ENCODE measurements around the gene PHLDB3. TPM values are rescaled to one million over a fixed set of nuclear protein-coding genes. Genes with fewer than 3 reads are reported as not detected.

PHLDB3 gene
- total and polyA plus RNA-seq, 2 experiments from 2014 or later, result 22.2 to 23.4 TPM

DNA sequence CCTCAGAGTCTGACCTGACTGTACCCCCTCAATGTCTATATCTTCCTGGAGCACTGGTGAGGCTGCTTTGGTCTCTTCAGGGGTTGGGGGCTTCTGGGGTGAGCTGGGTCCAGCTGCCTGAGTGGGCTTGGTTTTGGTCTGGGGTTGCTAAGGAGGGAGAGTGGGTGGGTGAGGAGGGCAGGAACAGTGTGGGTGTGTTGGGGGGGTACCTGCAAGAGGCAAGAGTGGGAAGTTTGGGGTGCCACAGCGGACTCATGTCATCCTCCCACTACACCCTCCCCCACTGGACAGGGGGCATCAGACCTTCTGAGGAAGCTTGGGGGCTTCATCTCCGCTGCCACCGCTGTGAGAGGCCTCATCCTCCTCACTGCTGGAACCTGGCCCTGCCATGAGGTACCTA lies 42.0 kb upstream of the PHLDB3 start:
- H4K20me1 ChIP-seq (ENCODE audit: insufficient read depth, poor library complexity, severe bottlenecking), result no peaks in the 10 kb centered on the region
- H3K4me2 ChIP-seq, result no peak overlapping the region
- H3K9me2 ChIP-seq (replicated peaks; ENCODE audit: insufficient read depth), result no peaks in the 10 kb centered on the region
- WGBS (ENCODE audit: low lambda C conversion rate, missing lambda C conversion rate), result 100% methylated on average over 3 of the region's 3 CpGs
- H3K36me3 ChIP-seq (replicated peaks; ENCODE audit: insufficient read depth, low read depth), result no peaks in the 10 kb centered on the region
- H3K4me1 ChIP-seq (ENCODE audit: insufficient read depth), result no peaks in the 10 kb centered on the region
- TF ChIP-seq EZH2phosphoT487 (IDR thresholded peaks at IDR 0.05; ENCODE audit: low read depth, severe bottlenecking, unreplicated experiment) (no peak), CTCF (IDR thresholded peaks at IDR 0.05; ENCODE audit: poor library complexity) (no peak), EZH2 (IDR thresholded peaks at IDR 0.05; ENCODE audit: borderline replicate concordance) (no peak)
- no peaks in the 10 kb centered on the region for H3K9me3 ChIP-seq (ENCODE audit: low read depth)
- no peak overlapping the region for H2AFZ ChIP-seq
- no peak overlapping the region for H3K4me3 ChIP-seq
- H3K79me2 ChIP-seq, result no peaks in the 10 kb centered on the region
- no peaks in the 10 kb centered on the region for H3K27me3 ChIP-seq
- H3K27ac ChIP-seq, result no peak overlapping the region
- no peak for DNase-seq (ENCODE audit: low spot score)

DNA sequence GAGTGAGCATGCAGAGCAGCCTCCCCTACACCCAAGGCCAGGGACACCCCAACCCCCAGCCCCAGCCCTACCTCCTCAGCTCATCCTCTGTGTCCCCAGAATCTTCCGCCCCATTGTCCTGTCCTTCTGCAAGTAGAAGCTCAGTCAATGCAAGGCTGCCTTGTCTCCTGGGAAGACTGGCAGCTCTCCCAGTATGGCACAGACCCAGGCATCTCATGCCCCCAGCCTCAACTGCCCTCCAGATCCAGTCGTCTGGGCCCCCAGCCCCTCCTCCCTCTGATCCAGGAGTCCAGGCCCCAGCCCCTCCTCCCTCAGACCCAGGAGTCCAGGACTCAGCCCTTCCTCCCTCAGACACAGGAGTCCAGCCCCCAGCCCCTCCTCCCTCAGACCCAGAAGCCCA lies 41.4 kb upstream of the PHLDB3 start:
- WGBS (ENCODE audit: low lambda C conversion rate, missing lambda C conversion rate), result 100% methylated on average over 1 of the region's 2 CpGs
- no peak overlapping the region for H3K27ac ChIP-seq
- no peaks in the 10 kb centered on the region for H3K9me2 ChIP-seq (replicated peaks; ENCODE audit: insufficient read depth)
- no peaks in the 10 kb centered on the region for H3K27me3 ChIP-seq
- no peak overlapping the region for H3K4me2 ChIP-seq
- H4K20me1 ChIP-seq (ENCODE audit: insufficient read depth, poor library complexity, severe bottlenecking), result no peaks in the 10 kb centered on the region
- no peaks in the 10 kb centered on the region for H3K4me1 ChIP-seq (ENCODE audit: insufficient read depth)
- no peak overlapping the region for H2AFZ ChIP-seq
- no peaks in the 10 kb centered on the region for H3K9me3 ChIP-seq (ENCODE audit: low read depth)
- no peak overlapping the region for H3K4me3 ChIP-seq
- TF ChIP-seq EZH2phosphoT487 (IDR thresholded peaks at IDR 0.05; ENCODE audit: low read depth, severe bottlenecking, unreplicated experiment) (no peak), CTCF (IDR thresholded peaks at IDR 0.05; ENCODE audit: poor library complexity) (no peak), EZH2 (IDR thresholded peaks at IDR 0.05; ENCODE audit: borderline replicate concordance) (no peak)
- H3K79me2 ChIP-seq, result no peaks in the 10 kb centered on the region
- DNase-seq (ENCODE audit: low spot score), result no peak
- H3K36me3 ChIP-seq (replicated peaks; ENCODE audit: insufficient read depth, low read depth), result no peaks in the 10 kb centered on the region

- Histone ChIP-seq H3K4me3 (no peak overlapping the region), H3K36me3 (replicated peaks; ENCODE audit: insufficient read depth, low read depth) (no peaks in the 10 kb centered on the region), H3K4me1 (ENCODE audit: insufficient read depth) (no peaks in the 10 kb centered on the region), H3K9me3 (ENCODE audit: low read depth) (no peaks in the 10 kb centered on the region), H3K79me2 (no peaks in the 10 kb centered on the region), H3K9me2 (replicated peaks; ENCODE audit: insufficient read depth) (no peaks in the 10 kb centered on the region), H4K20me1 (ENCODE audit: insufficient read depth, poor library complexity, severe bottlenecking) (no peaks in the 10 kb centered on the region), H3K4me2 (no peak overlapping the region), H3K27ac (no peak overlapping the region), H3K27me3 (no peaks in the 10 kb centered on the region), H2AFZ (no peak overlapping the region)
- DNase-seq (ENCODE audit: low spot score), result no peak
- TF ChIP-seq CTCF (IDR thresholded peaks at IDR 0.05; ENCODE audit: poor library complexity) (no peak), EZH2phosphoT487 (IDR thresholded peaks at IDR 0.05; ENCODE audit: low read depth, severe bottlenecking, unreplicated experiment) (no peak)
- 93% methylated on average over 5 of the region's 5 CpGs for WGBS (ENCODE audit: low lambda C conversion rate, missing lambda C conversion rate)
These were observed 40.7 kb upstream of the PHLDB3 start for GRCh38 chr19:43545276-43545675.

GRCh38 chr19:43544077-43544476 lies 39.5 kb upstream of the PHLDB3 start:
- Histone ChIP-seq H3K9me2 (replicated peaks; ENCODE audit: insufficient read depth) (no peaks in the 10 kb centered on the region), H2AFZ (no peak overlapping the region), H3K27me3 (no peaks in the 10 kb centered on the region), H3K9me3 (ENCODE audit: low read depth) (no peaks in the 10 kb centered on the region), H4K20me1 (ENCODE audit: insufficient read depth, poor library complexity, severe bottlenecking) (no peaks in the 10 kb centered on the region), H3K4me3 (no peak overlapping the region), H3K79me2 (no peaks in the 10 kb centered on the region), H3K36me3 (replicated peaks; ENCODE audit: insufficient read depth, low read depth) (peaks cover 4% of the 10 kb centered on the region), H3K27ac (no peak overlapping the region), H3K4me1 (ENCODE audit: insufficient read depth) (no peaks in the 10 kb centered on the region), H3K4me2 (no peak overlapping the region)
- TF ChIP-seq CTCF (IDR thresholded peaks at IDR 0.05; ENCODE audit: poor library complexity) (no peak), EZH2phosphoT487 (IDR thresholded peaks at IDR 0.05; ENCODE audit: low read depth, severe bottlenecking, unreplicated experiment) (no peak), EZH2 (IDR thresholded peaks at IDR 0.05; ENCODE audit: borderline replicate concordance) (no peak)
- DNase-seq (ENCODE audit: low spot score), result no peak
- 99% methylated on average over 9 of the region's 9 CpGs for WGBS (ENCODE audit: low lambda C conversion rate, missing lambda C conversion rate)

Measured in hepatocyte (in vitro differentiated cells).